IMR-90 (cell line): Measurements from ENCODE around the gene SDS. TPM values are rescaled to one million over a fixed set of nuclear protein-coding genes. Genes with fewer than 3 reads are reported as not detected.

Source experiments
- ATAC-seq: fragments of 200-7000 bp; cut with Tn5 transposase; 2 replicates; pipeline ENCODE4 v1.9.1; 2020; ENCODE audit warnings: low read depth, mild to moderate bottlenecking, moderate library complexity
- BruUV-seq: library from RNA; stranded (reverse); fragments of 400-500 nt; replicated peaks from 2 replicates; lab custom pipeline; 2021; lab: Mats Ljungman, UMichigan
- CTCF ChIA-PET: fragments of 300-600 bp; formaldehyde crosslinking; extraction: SDS; loops from one replicate; lab custom pipeline; 2021; ENCODE audit warnings: antibody characterized with exemption; lab: Yijun Ruan, JAX
- POLR2A ChIA-PET: fragments of 300-600 bp; sonication (Branson Sonifier 250); formaldehyde crosslinking; loops from one replicate; lab custom pipeline; 2022; ENCODE audit warnings: antibody characterized with exemption; ENCODE audit not compliant: unreplicated experiment; lab: Charles Lee
- DNase-seq: peaks from one replicate; pipeline ENCODE4 v3.0.0; 2013
- H2AFZ ChIP-seq: replicated peaks from 2 replicates; pipeline ENCODE3; 2013; ENCODE audit warnings: low read length, mild to moderate bottlenecking; ENCODE audit not compliant: poor library complexity
- H2AK5ac ChIP-seq: 2 replicates; pipeline ENCODE4 v1.6.1; 2013; ENCODE audit warnings: low read depth, low read length, inconsistent platforms
- H2AK9ac ChIP-seq: replicated peaks from 2 replicates; pipeline ENCODE3; 2013; ENCODE audit warnings: mild to moderate bottlenecking, low read depth, low read length, moderate library complexity; ENCODE audit not compliant: poor library complexity
- H2BK120ac ChIP-seq: 2 replicates; pipeline ENCODE4 v1.6.1; 2013; ENCODE audit warnings: low read depth, low read length, inconsistent platforms
- H2BK15ac ChIP-seq: 3 replicates; pipeline ENCODE4 v1.6.1; 2013; ENCODE audit warnings: low read depth, low read length, inconsistent platforms
- H2BK20ac ChIP-seq: 2 replicates; pipeline ENCODE4 v1.6.1; 2013; ENCODE audit warnings: low read depth, mild to moderate bottlenecking, inconsistent platforms, low read length, moderate library complexity
- H2BK5ac ChIP-seq: 2 replicates; pipeline ENCODE4 v1.6.1; 2013; ENCODE audit warnings: mild to moderate bottlenecking, low read depth, low read length, inconsistent platforms; ENCODE audit not compliant: poor library complexity, severe bottlenecking
- H3K14ac ChIP-seq: replicated peaks from 2 replicates; pipeline ENCODE4 v1.6.1; 2013; ENCODE audit warnings: low read depth, low read length, inconsistent platforms
- H3K18ac ChIP-seq: 2 replicates; pipeline ENCODE4 v1.6.1; 2013; ENCODE audit warnings: low read depth, low read length, control low read depth
- H3K23ac ChIP-seq: 2 replicates; pipeline ENCODE4 v1.6.1; 2013; ENCODE audit warnings: low read depth, low read length, inconsistent platforms
- H3K27ac ChIP-seq: 2 replicates; pipeline ENCODE4 v1.5.1; 2013; ENCODE audit warnings: mild to moderate bottlenecking, control low read depth, low read length; ENCODE audit not compliant: insufficient read depth
- H3K27me3 ChIP-seq: 2 replicates; pipeline ENCODE4 v1.6.1; 2013; ENCODE audit warnings: low read length; ENCODE audit not compliant: control insufficient read depth, insufficient read depth
- H3K36me3 ChIP-seq: 2 replicates; pipeline ENCODE4 v1.6.1; 2013; ENCODE audit warnings: low read length, mixed read lengths; ENCODE audit not compliant: control insufficient read depth, insufficient read depth
- H3K4ac ChIP-seq: 2 replicates; pipeline ENCODE4 v1.6.1; 2013; ENCODE audit warnings: low read depth, low read length, inconsistent platforms
- H3K4me1 ChIP-seq: 2 replicates; pipeline ENCODE4 v1.6.1; 2013; ENCODE audit warnings: low read length, mixed read lengths; ENCODE audit not compliant: control insufficient read depth, insufficient read depth
- H3K4me2 ChIP-seq: 2 replicates; pipeline ENCODE4 v1.6.1; 2013; ENCODE audit warnings: low read depth, mild to moderate bottlenecking, control low read depth, low read length, moderate library complexity
- H3K4me3 ChIP-seq: 2 replicates; pipeline ENCODE4 v1.5.1; 2013; ENCODE audit warnings: low read depth, mild to moderate bottlenecking, control low read depth, low read length, moderate library complexity; ENCODE audit not compliant: insufficient read depth
- H3K56ac ChIP-seq: 2 replicates; pipeline ENCODE4 v1.6.1; 2013; ENCODE audit warnings: low read length, inconsistent platforms; ENCODE audit not compliant: insufficient read depth; ENCODE audit errors: extremely low read depth
- H3K79me1 ChIP-seq, 2 experiments: 2 replicates each; pipeline ENCODE4 v1.6.1; 2013; ENCODE audit warnings: low read length in 2 of 2, inconsistent platforms in 1 of 2, low read depth in 1 of 2
- H3K9ac ChIP-seq: 2 replicates; pipeline ENCODE4 v1.6.1; 2013; ENCODE audit warnings: low read depth, low read length, control low read depth
- H3K9me1 ChIP-seq: 2 replicates; pipeline ENCODE4 v1.6.1; 2013; ENCODE audit warnings: low read length, inconsistent platforms; ENCODE audit not compliant: insufficient read depth
- H3K9me3 ChIP-seq: 2 replicates; pipeline ENCODE4 v1.6.1; 2013; ENCODE audit warnings: low read length; ENCODE audit not compliant: control insufficient read depth, insufficient read depth
- H4K20me1 ChIP-seq: 2 replicates; pipeline ENCODE4 v1.6.1; 2013; ENCODE audit warnings: low read length, inconsistent platforms; ENCODE audit not compliant: insufficient read depth
- H4K5ac ChIP-seq: 2 replicates; pipeline ENCODE4 v1.6.1; 2013; ENCODE audit warnings: mild to moderate bottlenecking, low read depth, low read length, control low read depth
- H4K8ac ChIP-seq, 2 experiments: 2 replicates each; pipeline ENCODE4 v1.6.1; 2013; ENCODE audit warnings: low read depth in 2 of 2, low read length in 2 of 2, control low read depth in 1 of 2, inconsistent platforms in 1 of 2
- H4K91ac ChIP-seq: 2 replicates; pipeline ENCODE4 v1.6.1; 2013; ENCODE audit warnings: low read depth, low read length, inconsistent platforms; ENCODE audit not compliant: insufficient read depth
- BHLHE40 ChIP-seq: fragments of 150-350 bp; IDR thresholded peaks from 2 replicates; pipeline ENCODE4 v1.6.1; 2016; ENCODE audit warnings: mild to moderate bottlenecking, low read depth, low read length
- CEBPB ChIP-seq: IDR thresholded peaks from 2 replicates; pipeline ENCODE4 v1.6.1; 2012; ENCODE audit warnings: low read depth, low read length, improper control_type of control experiment
- CHD1 ChIP-seq: IDR thresholded peaks from 2 replicates; pipeline ENCODE4 v1.6.1; 2012; ENCODE audit warnings: low read depth, low read length, improper control_type of control experiment
- FOS ChIP-seq: fragments of 150-350 bp; IDR thresholded peaks from 2 replicates; pipeline ENCODE4 v1.6.1; 2016; ENCODE audit warnings: low read depth, low read length
- MAFK ChIP-seq: IDR thresholded peaks from 2 replicates; pipeline ENCODE4 v1.6.1; 2012; ENCODE audit warnings: low read depth, low read length, improper control_type of control experiment
- MAZ ChIP-seq: IDR thresholded peaks from 2 replicates; pipeline ENCODE4 v1.6.1; 2012; ENCODE audit warnings: low read depth, mild to moderate bottlenecking, low read length, improper control_type of control experiment, moderate library complexity, borderline replicate concordance
- MXI1 ChIP-seq: IDR thresholded peaks from 2 replicates; pipeline ENCODE4 v1.6.1; 2012; ENCODE audit warnings: low read depth, mild to moderate bottlenecking, low read length, moderate library complexity, borderline replicate concordance
- NFE2L2 ChIP-seq: fragments of 150-350 bp; IDR thresholded peaks from 2 replicates; pipeline ENCODE4 v1.6.1; 2016; ENCODE audit warnings: low read depth, mild to moderate bottlenecking, low read length
- POLR2A ChIP-seq: IDR thresholded peaks from 2 replicates; pipeline ENCODE4 v1.6.1; 2012; ENCODE audit warnings: mild to moderate bottlenecking, low read depth, low read length
- RAD21 ChIP-seq: IDR thresholded peaks from 2 replicates; pipeline ENCODE4 v1.6.1; 2012; ENCODE audit warnings: low read length, improper control_type of control experiment
- RCOR1 ChIP-seq: IDR thresholded peaks from 2 replicates; pipeline ENCODE4 v1.6.1; 2012; ENCODE audit warnings: mild to moderate bottlenecking, low read length, improper control_type of control experiment; ENCODE audit not compliant: insufficient replicate concordance
- RFX5 ChIP-seq: IDR thresholded peaks from 2 replicates; pipeline ENCODE4 v1.8.0; 2012; ENCODE audit warnings: low read depth, mild to moderate bottlenecking, low read length, moderate library complexity
- SMC3 ChIP-seq: fragments of 150-350 bp; IDR thresholded peaks from 2 replicates; pipeline ENCODE4 v1.6.1; 2016; ENCODE audit warnings: low read depth, mild to moderate bottlenecking, antibody characterized with exemption, low read length, moderate library complexity
- WGBS, 2 experiments: methylation state at CpG; one replicate each; pipeline versions ENCODE4 v1.1.5 to v1.1.7; 2013; ENCODE audit warnings: missing lambda C conversion rate in 2 of 2; ENCODE audit not compliant: insufficient read length in 1 of 2; ENCODE audit errors: extremely low coverage in 2 of 2; 5-methylcytosine and 5-hydroxymethylcytosine counted together
- dilution Hi-C: fragments of 300-500 bp; cut with HindIII; formaldehyde crosslinking; loops from one replicate; pipeline ENCODE4 v1.14.3; 2018; ENCODE audit warnings: low sequenced_read_pairs; ENCODE audit not compliant: unreplicated experiment
- in situ Hi-C: fragments of 300-500 bp; cut with MboI; formaldehyde crosslinking; loops from 3 replicates; pipeline ENCODE4 v1.14.3; 2019; ENCODE audit warnings: low sequenced_read_pairs, inconsistent platforms, mixed read lengths
- intact Hi-C: fragments of 100-400 bp; cut with micrococcal nuclease; formaldehyde crosslinking; loops from 2 replicates; pipeline ENCODE4 v1.10.0; 2022
- polyA plus RNA-seq, 3 experiments: library from polyadenylated mRNA; depleted of rRNA; stranded (reverse); fragments of >200 nt; gene quantifications; 2 replicates each; pipeline ENCODE4 v1.2.3, GENCODE V29; 2012; ENCODE audit warnings: low replicate concordance in 1 of 3
- total RNA-seq: library from RNA; depleted of rRNA; stranded (reverse); fragments of >200 nt; gene quantifications from 2 replicates; pipeline ENCODE4 v1.2.3, GENCODE V29; 2012
- TF ChIP-seq, protein P1 (sequence below): conservative IDR thresholded peaks from 2 replicates; pipeline ENCODE4 v1.5.1; 2012; ENCODE audit warnings: mild to moderate bottlenecking, low read depth, low read length, improper control_type of control experiment
- TF ChIP-seq, protein P2 (sequence below): fragments of 150-350 bp; IDR thresholded peaks from 2 replicates; pipeline ENCODE4 v1.6.1; 2016; ENCODE audit warnings: low read depth, mild to moderate bottlenecking, low read length, moderate library complexity, borderline replicate concordance

Gene SDS
- total and polyA plus RNA-seq, 2 of the 4 experiments (the other 2 are of a cell fraction) = not detected

DNA sequence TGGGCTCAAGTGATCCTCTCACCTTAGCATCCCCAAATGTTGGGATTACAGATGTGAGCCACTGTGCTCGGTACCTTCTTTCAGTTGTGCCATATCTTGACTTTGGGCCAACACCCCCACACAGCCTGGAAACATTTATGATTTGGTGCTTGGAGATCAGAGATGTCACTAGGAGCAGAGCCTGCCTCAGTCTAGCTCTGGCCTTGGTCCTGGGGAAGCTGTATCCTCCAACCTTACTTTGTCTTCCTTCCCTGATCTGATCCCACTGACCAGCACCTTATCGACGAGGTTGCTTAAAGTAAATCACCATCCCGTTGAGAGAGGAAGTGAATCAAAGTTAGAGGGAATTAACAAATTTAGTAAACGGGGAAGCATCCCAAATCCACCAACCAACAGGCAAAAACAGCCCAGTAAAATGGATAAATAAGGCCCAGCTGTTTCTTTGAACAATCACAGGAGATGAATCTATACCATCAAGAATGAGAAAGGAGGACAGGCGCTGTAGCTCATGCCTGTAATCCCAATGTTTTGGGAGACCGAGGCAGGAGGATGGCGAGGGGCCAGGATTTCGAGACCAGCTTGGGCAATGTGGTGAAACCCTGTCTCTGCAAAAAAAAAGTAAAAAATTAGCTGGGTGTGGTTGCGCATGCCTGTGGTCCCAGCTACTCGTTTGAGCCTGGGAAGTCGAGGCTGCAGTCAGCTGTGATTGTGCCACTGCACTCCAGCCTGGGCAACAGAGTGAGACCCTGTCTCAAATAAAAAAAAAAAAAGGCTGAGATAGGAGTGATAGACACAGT, 41.9 kb downstream of the SDS start:
- Histone ChIP-seq H3K4ac (no peak overlapping the region), H2BK20ac (no peak overlapping the region), H3K36me3 (no peaks in the 10 kb centered on the region; the same call in 1 of the 2 replicates), H3K79me1 (peaks cover 9 to 43% of the 10 kb centered on the region in 2 experiments), H2AK9ac (no peak overlapping the region), H3K18ac (no peak overlapping the region), H3K14ac (no peak overlapping the region), H3K4me2 (no peak overlapping the region), H2AK5ac (no peak overlapping the region), H4K20me1 (peaks cover 10% of the 10 kb centered on the region), H3K4me1 (peaks cover 9% of the 10 kb centered on the region), H3K4me3 (no peak overlapping the region), H2BK120ac (no peak overlapping the region), H2BK15ac (no peak overlapping the region), H4K91ac (no peak overlapping the region; the same call in 1 of the 2 replicates), H3K56ac (no peak overlapping the region), H3K27ac (no peak overlapping the region), H3K23ac (no peak overlapping the region), H2AFZ (no peak overlapping the region), H3K27me3 (no peaks in the 10 kb centered on the region), H3K9me1 (peaks cover 14% of the 10 kb centered on the region), H3K9ac (no peak overlapping the region), H4K8ac (no peak overlapping the region), H4K5ac (no peak overlapping the region), H2BK5ac (no peak overlapping the region), H3K9me3 (no peaks in the 10 kb centered on the region)
- in situ Hi-C loops = no loop called here
- 83% methylated on average over 6 of the region's 12 CpGs; no CpG with 5 or more reads in 1 of the 2 experiments for WGBS, 2 experiments
- intact Hi-C loops = no loop called here
- no TSS peak for BruUV-seq
- ATAC-seq (no peak), DNase-seq (no peak)
- ChIA-PET CTCF (interaction anchor here (0.7 kb wide), 1 partner anchor 582 kb away, joined by 5 read pairs; no protein-coding TSS in a partner anchor), POLR2A (no interaction called here)
- dilution Hi-C loops = no loop called here
- TF ChIP-seq POLR2A = no peak
- TF ChIP-seq NFE2L2 = no peak
- TF ChIP-seq MXI1 = no peak
- TF ChIP-seq, protein P1, sequence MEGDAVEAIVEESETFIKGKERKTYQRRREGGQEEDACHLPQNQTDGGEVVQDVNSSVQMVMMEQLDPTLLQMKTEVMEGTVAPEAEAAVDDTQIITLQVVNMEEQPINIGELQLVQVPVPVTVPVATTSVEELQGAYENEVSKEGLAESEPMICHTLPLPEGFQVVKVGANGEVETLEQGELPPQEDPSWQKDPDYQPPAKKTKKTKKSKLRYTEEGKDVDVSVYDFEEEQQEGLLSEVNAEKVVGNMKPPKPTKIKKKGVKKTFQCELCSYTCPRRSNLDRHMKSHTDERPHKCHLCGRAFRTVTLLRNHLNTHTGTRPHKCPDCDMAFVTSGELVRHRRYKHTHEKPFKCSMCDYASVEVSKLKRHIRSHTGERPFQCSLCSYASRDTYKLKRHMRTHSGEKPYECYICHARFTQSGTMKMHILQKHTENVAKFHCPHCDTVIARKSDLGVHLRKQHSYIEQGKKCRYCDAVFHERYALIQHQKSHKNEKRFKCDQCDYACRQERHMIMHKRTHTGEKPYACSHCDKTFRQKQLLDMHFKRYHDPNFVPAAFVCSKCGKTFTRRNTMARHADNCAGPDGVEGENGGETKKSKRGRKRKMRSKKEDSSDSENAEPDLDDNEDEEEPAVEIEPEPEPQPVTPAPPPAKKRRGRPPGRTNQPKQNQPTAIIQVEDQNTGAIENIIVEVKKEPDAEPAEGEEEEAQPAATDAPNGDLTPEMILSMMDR = no peak
- no peak for TF ChIP-seq RFX5
- no peak for TF ChIP-seq RAD21
- TF ChIP-seq MAFK = no peak
- TF ChIP-seq BHLHE40 = no peak
- TF ChIP-seq CEBPB = no peak
- no peak for TF ChIP-seq CHD1
- TF ChIP-seq, protein P2, sequence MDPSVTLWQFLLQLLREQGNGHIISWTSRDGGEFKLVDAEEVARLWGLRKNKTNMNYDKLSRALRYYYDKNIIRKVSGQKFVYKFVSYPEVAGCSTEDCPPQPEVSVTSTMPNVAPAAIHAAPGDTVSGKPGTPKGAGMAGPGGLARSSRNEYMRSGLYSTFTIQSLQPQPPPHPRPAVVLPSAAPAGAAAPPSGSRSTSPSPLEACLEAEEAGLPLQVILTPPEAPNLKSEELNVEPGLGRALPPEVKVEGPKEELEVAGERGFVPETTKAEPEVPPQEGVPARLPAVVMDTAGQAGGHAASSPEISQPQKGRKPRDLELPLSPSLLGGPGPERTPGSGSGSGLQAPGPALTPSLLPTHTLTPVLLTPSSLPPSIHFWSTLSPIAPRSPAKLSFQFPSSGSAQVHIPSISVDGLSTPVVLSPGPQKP = no peak
- TF ChIP-seq MAZ = no peak
- no peak for TF ChIP-seq RCOR1
- TF ChIP-seq SMC3 = no peak
- no peak for TF ChIP-seq FOS
